GM23338 (cell line): ENCODE results near the gene EXOSC5. TPM values are rescaled to one million over a fixed set of nuclear protein-coding genes. Genes with fewer than 3 reads are reported as not detected.

Source experiments
- ATAC-seq: fragments of 200-7000 bp; cut with Tn5 transposase; 3 replicates; pipeline ENCODE4 v1.9.1; 2020
- DNase-seq: peaks from one replicate; pipeline ENCODE4 v3.0.0-alpha.2; 2015; ENCODE audit warnings: low spot score
- H2AFZ ChIP-seq: fragments of 200-600 bp; sonication (generic); 2 replicates; pipeline ENCODE4 v1.8.0; 2016; ENCODE audit warnings: antibody characterized with exemption, mild to moderate bottlenecking, moderate library complexity
- H3F3A ChIP-seq: fragments of 200-600 bp; sonication (generic); replicated peaks from 2 replicates; pipeline ENCODE4 v1.8.0; 2017; ENCODE audit warnings: antibody characterized with exemption, mixed run types, low read depth
- H3K27ac ChIP-seq: fragments of 200-600 bp; sonication (generic); 2 replicates; pipeline ENCODE4 v1.6.1; 2016; ENCODE audit warnings: low read depth
- H3K27me3 ChIP-seq: fragments of 200-600 bp; sonication (generic); 2 replicates; pipeline ENCODE4 v1.8.0; 2016; ENCODE audit warnings: mild to moderate bottlenecking, mixed run types, moderate library complexity; ENCODE audit not compliant: insufficient read depth
- H3K36me3 ChIP-seq: fragments of 200-600 bp; sonication (generic); 2 replicates; pipeline ENCODE4 v1.8.0; 2016; ENCODE audit warnings: mild to moderate bottlenecking; ENCODE audit not compliant: insufficient read depth
- H3K4me1 ChIP-seq: fragments of 200-600 bp; sonication (generic); 2 replicates; pipeline ENCODE4 v1.8.0; 2016; ENCODE audit warnings: mild to moderate bottlenecking, moderate library complexity; ENCODE audit not compliant: insufficient read depth
- H3K4me2 ChIP-seq: fragments of 200-600 bp; sonication (generic); 2 replicates; pipeline ENCODE4 v1.7.1; 2017; ENCODE audit warnings: mixed run types
- H3K4me3 ChIP-seq: fragments of 200-600 bp; sonication (generic); 2 replicates; pipeline ENCODE4 v1.6.1; 2016; ENCODE audit warnings: mixed run types
- H3K79me2 ChIP-seq: fragments of 200-600 bp; sonication (generic); replicated peaks from 2 replicates; pipeline ENCODE4 v1.8.0; 2017; ENCODE audit warnings: mild to moderate bottlenecking; ENCODE audit not compliant: insufficient read depth
- H3K9me2 ChIP-seq: fragments of 200-600 bp; sonication (generic); 2 replicates; pipeline ENCODE4 v1.8.0; 2017; ENCODE audit not compliant: insufficient read depth
- H4K20me1 ChIP-seq: fragments of 200-600 bp; sonication (generic); replicated peaks from 2 replicates; pipeline ENCODE4 v1.8.0; 2017; ENCODE audit warnings: mild to moderate bottlenecking; ENCODE audit not compliant: insufficient read depth
- H3K27ac Mint-ChIP-seq: 2 replicates; pipeline ENCODE4 v1.8.0; 2020; ENCODE audit warnings: inconsistent platforms, mild to moderate bottlenecking, moderate library complexity, mixed read lengths
- H3K27me3 Mint-ChIP-seq: 3 replicates; pipeline ENCODE4 v1.8.0; 2022; ENCODE audit warnings: low read depth, mild to moderate bottlenecking, moderate library complexity, mixed read lengths, inconsistent platforms; ENCODE audit not compliant: insufficient read depth, poor library complexity
- H3K36me3 Mint-ChIP-seq: 3 replicates; pipeline ENCODE4 v1.8.0; 2021; ENCODE audit warnings: low read depth, mild to moderate bottlenecking, inconsistent platforms, moderate library complexity, mixed read lengths
- H3K4me1 Mint-ChIP-seq: 3 replicates; pipeline ENCODE4 v1.8.0; 2020; ENCODE audit warnings: mild to moderate bottlenecking, inconsistent platforms, mixed read lengths
- H3K4me3 Mint-ChIP-seq: 3 replicates; pipeline ENCODE4 v1.8.0; 2021; ENCODE audit warnings: moderate library complexity, mild to moderate bottlenecking, inconsistent platforms, mixed read lengths
- H3K9me3 Mint-ChIP-seq: 3 replicates; pipeline ENCODE4 v1.8.0; 2020; ENCODE audit warnings: moderate library complexity, mild to moderate bottlenecking, inconsistent platforms, mixed read lengths
- EZH2 ChIP-seq: fragments of 200-600 bp; sonication (generic); IDR thresholded peaks from one replicate; pipeline ENCODE4 v1.8.0; 2017; ENCODE audit warnings: antibody characterized with exemption, mild to moderate bottlenecking, low read depth; ENCODE audit not compliant: unreplicated experiment
- REST ChIP-seq: IDR thresholded peaks from one replicate; pipeline ENCODE4 v1.6.1; 2018; ENCODE audit warnings: antibody characterized with exemption; ENCODE audit not compliant: unreplicated experiment
- ZNF114 ChIP-seq: fragments of 250-450 bp; sonication (Bioruptor Pico); IDR thresholded peaks from 2 replicates; pipeline ENCODE4 v1.5.0; 2020; ENCODE audit warnings: mild to moderate bottlenecking, moderate library complexity
- ZNF331 ChIP-seq: fragments of 250-450 bp; sonication (Bioruptor Pico); IDR thresholded peaks from 2 replicates; pipeline ENCODE4 v1.5.0; 2020; ENCODE audit warnings: low read depth, mild to moderate bottlenecking, moderate library complexity
- polyA plus RNA-seq: library from polyadenylated mRNA; unstranded; fragments of >200 nt; fragmentation: Nextera tagmentation; extraction: Ambion mirVana; gene quantifications from 2 replicates; pipeline ENCODE4 v1.2.1, GENCODE V29; 2016
- total RNA-seq: library from RNA; depleted of rRNA; stranded (reverse); fragments of >200 nt; shearing (Covaris generic); gene quantifications from 2 replicates; pipeline ENCODE4 v1.2.3, GENCODE V29; 2014
- TF ChIP-seq, protein P1 (sequence below): fragments of 250-450 bp; sonication (Bioruptor Pico); IDR thresholded peaks from 2 replicates; pipeline ENCODE4 v1.5.0; 2020; ENCODE audit warnings: mild to moderate bottlenecking, moderate library complexity

EXOSC5 gene
- total and polyA plus RNA-seq, 2 experiments from 2014 or later: 65.1 to 125 TPM

- Histone ChIP-seq H3K79me2 (no peaks in the 10 kb centered on the region), H3K4me1 (no peaks in the 10 kb centered on the region), H3K27ac (no peak overlapping the region), H3K9me2 (no peaks in the 10 kb centered on the region), H4K20me1 (no peaks in the 10 kb centered on the region), H3K4me2 (no peak overlapping the region), H3F3A (no peaks in the 10 kb centered on the region), H3K27me3 (no peaks in the 10 kb centered on the region), H2AFZ (no peak overlapping the region), H3K36me3 (no peaks in the 10 kb centered on the region), H3K4me3 (no peak overlapping the region)
- no peak overlapping the region for H3K27ac Mint-ChIP-seq
- H3K4me1 Mint-ChIP-seq: no peaks in the 10 kb centered on the region; the same call in 2 of the 3 replicates
- H3K27me3 Mint-ChIP-seq: peaks cover 10% of the 10 kb centered on the region
- H3K4me3 Mint-ChIP-seq: no peak overlapping the region
- H3K9me3 Mint-ChIP-seq: no peaks in the 10 kb centered on the region
- TF ChIP-seq REST: no peak
- TF ChIP-seq ZNF114 (CRISPR knock-in tag): no peak
- TF ChIP-seq ZNF331 (CRISPR knock-in tag): no peak
- TF ChIP-seq, protein P1, sequence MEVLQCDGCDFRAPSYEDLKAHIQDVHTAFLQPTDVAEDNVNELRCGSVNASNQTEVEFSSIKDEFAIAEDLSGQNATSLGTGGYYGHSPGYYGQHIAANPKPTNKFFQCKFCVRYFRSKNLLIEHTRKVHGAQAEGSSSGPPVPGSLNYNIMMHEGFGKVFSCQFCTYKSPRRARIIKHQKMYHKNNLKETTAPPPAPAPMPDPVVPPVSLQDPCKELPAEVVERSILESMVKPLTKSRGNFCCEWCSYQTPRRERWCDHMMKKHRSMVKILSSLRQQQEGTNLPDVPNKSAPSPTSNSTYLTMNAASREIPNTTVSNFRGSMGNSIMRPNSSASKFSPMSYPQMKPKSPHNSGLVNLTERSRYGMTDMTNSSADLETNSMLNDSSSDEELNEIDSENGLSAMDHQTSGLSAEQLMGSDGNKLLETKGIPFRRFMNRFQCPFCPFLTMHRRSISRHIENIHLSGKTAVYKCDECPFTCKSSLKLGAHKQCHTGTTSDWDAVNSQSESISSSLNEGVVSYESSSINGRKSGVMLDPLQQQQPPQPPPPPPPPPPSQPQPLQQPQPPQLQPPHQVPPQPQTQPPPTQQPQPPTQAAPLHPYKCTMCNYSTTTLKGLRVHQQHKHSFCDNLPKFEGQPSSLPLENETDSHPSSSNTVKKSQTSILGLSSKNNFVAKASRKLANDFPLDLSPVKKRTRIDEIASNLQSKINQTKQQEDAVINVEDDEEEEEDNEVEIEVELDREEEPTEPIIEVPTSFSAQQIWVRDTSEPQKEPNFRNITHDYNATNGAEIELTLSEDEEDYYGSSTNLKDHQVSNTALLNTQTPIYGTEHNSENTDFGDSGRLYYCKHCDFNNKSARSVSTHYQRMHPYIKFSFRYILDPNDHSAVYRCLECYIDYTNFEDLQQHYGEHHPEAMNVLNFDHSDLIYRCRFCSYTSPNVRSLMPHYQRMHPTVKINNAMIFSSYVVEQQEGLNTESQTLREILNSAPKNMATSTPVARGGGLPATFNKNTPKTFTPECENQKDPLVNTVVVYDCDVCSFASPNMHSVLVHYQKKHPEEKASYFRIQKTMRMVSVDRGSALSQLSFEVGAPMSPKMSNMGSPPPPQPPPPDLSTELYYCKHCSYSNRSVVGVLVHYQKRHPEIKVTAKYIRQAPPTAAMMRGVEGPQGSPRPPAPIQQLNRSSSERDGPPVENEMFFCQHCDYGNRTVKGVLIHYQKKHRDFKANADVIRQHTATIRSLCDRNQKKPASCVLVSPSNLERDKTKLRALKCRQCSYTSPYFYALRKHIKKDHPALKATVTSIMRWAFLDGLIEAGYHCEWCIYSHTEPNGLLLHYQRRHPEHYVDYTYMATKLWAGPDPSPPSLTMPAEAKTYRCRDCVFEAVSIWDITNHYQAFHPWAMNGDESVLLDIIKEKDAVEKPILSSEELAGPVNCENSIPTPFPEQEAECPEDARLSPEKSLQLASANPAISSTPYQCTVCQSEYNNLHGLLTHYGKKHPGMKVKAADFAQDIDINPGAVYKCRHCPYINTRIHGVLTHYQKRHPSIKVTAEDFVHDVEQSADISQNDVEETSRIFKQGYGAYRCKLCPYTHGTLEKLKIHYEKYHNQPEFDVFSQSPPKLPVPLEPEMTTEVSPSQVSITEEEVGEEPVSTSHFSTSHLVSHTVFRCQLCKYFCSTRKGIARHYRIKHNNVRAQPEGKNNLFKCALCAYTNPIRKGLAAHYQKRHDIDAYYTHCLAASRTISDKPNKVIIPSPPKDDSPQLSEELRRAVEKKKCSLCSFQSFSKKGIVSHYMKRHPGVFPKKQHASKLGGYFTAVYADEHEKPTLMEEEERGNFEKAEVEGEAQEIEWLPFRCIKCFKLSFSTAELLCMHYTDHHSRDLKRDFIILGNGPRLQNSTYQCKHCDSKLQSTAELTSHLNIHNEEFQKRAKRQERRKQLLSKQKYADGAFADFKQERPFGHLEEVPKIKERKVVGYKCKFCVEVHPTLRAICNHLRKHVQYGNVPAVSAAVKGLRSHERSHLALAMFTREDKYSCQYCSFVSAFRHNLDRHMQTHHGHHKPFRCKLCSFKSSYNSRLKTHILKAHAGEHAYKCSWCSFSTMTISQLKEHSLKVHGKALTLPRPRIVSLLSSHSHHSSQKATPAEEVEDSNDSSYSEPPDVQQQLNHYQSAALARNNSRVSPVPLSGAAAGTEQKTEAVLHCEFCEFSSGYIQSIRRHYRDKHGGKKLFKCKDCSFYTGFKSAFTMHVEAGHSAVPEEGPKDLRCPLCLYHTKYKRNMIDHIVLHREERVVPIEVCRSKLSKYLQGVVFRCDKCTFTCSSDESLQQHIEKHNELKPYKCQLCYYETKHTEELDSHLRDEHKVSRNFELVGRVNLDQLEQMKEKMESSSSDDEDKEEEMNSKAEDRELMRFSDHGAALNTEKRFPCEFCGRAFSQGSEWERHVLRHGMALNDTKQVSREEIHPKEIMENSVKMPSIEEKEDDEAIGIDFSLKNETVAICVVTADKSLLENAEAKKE (CRISPR knock-in tag): no peak
- TF ChIP-seq EZH2: no peak
- DNase-seq (no peak), ATAC-seq (no peak)
- H3K36me3 Mint-ChIP-seq: peaks cover 24% of the 10 kb centered on the region
Measured at GRCh38 chr19:41414461-41414860, 17.3 kb upstream of the EXOSC5 start.
